CD4-positive, alpha-beta T cell treated with Interleukin-17A for 4 hours (primary cell): ENCODE data around the gene METTL1.
A peak's percentile ranks its signal among the peaks of the same experiment; 100 is the strongest.

Experiments used
- DNase-seq: peaks from one replicate; pipeline ENCODE4 v3.0.0-alpha.2; 2020; ENCODE audit warnings: mixed read lengths

Gene METTL1

GRCh38 chr12:57752668-57753000 is 19.3 kb downstream of the METTL1 start:
- DNase-seq, result no peak

- DNase-seq, result peak; percentile 98
Observed at GRCh38 chr12:57751788-57752667, 19.9 kb downstream of the METTL1 start, which contains the start of gene CDK4. TSS of gene CDK4 (minus strand) at chr12:57752310. CDS start at chr12:57751717, 593 bp downstream.

GRCh38 chr12:57751432-57751787 is 20.5 kb downstream of the METTL1 start:
- DNase-seq, result no peak

GRCh38 chr12:57750561-57751431 is 21.1 kb downstream of the METTL1 start:
- no peak for DNase-seq

GRCh38 chr12:57749061-57749460 is 22.8 kb downstream of the METTL1 start:
- no peak for DNase-seq

GRCh38 chr12:57746025-57746424 is 25.9 kb downstream of the METTL1 start:
- DNase-seq, result no peak

GRCh38 chr12:57745485-57745881 is 26.4 kb downstream of the METTL1 start:
- no peak for DNase-seq

- peak; percentile 96 for DNase-seq
Observed at GRCh38 chr12:57744777-57745484, 27.0 kb downstream of the METTL1 start, which contains the start of gene TSPAN31. TSS of gene TSPAN31 (plus strand) at chr12:57745039. CDS start at chr12:57745155, 116 bp downstream.

GRCh38 chr12:57744194-57744776 is 27.6 kb downstream of the METTL1 start:
- peak; percentile 66 for DNase-seq

GRCh38 chr12:57743769-57744168 is 28.1 kb downstream of the METTL1 start:
- no peak for DNase-seq

- DNase-seq, result peak; percentile 86
Observed at GRCh38 chr12:57741844-57742738, 29.8 kb downstream of the METTL1 start.

- no peak for DNase-seq
Observed at GRCh38 chr12:57741413-57741789, 30.5 kb downstream of the METTL1 start.

- DNase-seq, result peak; percentile 87
Observed at GRCh38 chr12:57740656-57741412, 31.1 kb downstream of the METTL1 start.

GRCh38 chr12:57739914-57740538 is 31.9 kb downstream of the METTL1 start:
- no peak for DNase-seq

GRCh38 chr12:57739387-57739786 is 32.5 kb downstream of the METTL1 start:
- no peak for DNase-seq

GRCh38 chr12:57738661-57739237 is 33.2 kb downstream of the METTL1 start, which contains the start of gene AGAP2:
TSS of gene AGAP2 (minus strand) at chr12:57738742. CDS start at chr12:57738246, 496 bp downstream.
- DNase-seq, result no peak

GRCh38 chr12:57737467-57738460 is 34.1 kb downstream of the METTL1 start:
- no peak for DNase-seq

GRCh38 chr12:57736741-57737466 is 35.0 kb downstream of the METTL1 start:
- DNase-seq, result no peak
